HG03045 (cell line): ENCODE results near the gene IFI44L.
A peak's percentile ranks its signal among the peaks of the same experiment; 100 is the strongest.

Source experiments
- ATAC-seq: cut with Tn5 transposase; IDR thresholded peaks from one replicate; pipeline ENCODE4 v1.9.1; 2021; ENCODE audit warnings: mild to moderate bottlenecking, moderate library complexity; ENCODE audit not compliant: unreplicated experiment

Gene IFI44L

DNA sequence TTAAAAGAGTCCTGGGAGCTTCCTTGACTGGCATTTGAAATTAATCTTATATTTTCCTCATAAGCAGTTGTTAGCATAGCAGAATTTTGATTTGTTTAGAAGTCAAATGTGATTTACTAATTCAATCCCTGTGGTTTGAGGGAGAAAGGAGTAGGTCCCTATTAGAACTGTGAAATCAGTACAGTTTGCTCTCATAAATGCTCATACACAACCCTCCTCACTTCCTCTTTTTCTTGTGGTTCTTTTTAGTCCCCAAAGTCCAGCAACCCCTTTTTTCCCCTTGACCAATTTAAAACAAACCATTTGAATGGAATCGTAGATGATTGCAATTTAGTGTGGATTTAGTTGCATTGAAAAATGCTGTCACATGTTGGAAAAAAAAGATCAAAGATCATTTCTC, 20.2 kb downstream of the IFI44L start:
- peak; percentile 58 for ATAC-seq

GRCh38 chr1:78641558-78641957, 21.3 kb downstream of the IFI44L start:
- ATAC-seq: no peak

- ATAC-seq: no peak
Observed at GRCh38 chr1:78645723-78646122, 25.5 kb downstream of the IFI44L start.

DNA sequence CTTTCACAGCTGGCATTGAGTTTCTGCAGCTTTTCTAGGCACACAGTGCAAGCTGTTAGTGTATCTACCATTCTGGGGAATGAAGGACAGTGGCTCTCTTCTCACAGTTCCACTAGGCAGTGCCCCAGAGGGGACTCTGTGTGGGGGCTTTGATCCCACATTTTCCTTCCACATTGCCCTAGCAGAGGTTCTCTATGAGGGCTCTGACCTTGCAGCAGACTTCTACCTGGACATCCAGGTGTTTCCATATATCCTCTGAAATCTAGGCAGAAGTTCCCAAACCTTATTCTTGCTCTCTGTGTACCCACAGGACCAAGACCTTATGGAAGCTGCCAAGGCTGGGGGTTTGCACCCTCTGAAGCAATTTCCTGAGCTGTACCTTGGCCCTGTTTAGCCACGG, 27.0 kb downstream of the IFI44L start:
- no peak for ATAC-seq

GRCh38 chr1:78649628-78650027, 29.4 kb downstream of the IFI44L start, which contains the start of gene IFI44:
TSS of gene IFI44 (plus strand) at chr1:78649831. CDS start at chr1:78650196, 365 bp downstream.
- peak; percentile 79 for ATAC-seq

DNA sequence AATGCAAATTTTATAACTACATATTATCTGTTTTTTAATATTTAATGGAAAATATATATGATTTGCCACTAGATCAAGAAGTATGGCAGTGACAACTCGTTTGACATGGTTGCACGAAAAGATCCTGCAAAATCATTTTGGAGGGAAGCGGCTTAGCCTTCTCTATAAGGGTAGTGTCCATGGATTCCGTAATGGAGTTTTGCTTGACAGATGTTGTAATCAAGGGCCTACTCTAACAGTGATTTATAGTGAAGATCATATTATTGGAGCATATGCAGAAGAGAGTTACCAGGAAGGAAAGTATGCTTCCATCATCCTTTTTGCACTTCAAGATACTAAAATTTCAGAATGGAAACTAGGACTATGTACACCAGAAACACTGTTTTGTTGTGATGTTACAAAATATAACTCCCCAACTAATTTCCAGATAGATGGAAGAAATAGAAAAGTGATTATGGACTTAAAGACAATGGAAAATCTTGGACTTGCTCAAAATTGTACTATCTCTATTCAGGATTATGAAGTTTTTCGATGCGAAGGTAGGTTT, 29.9 kb downstream of the IFI44L start:
- no peak for ATAC-seq

DNA sequence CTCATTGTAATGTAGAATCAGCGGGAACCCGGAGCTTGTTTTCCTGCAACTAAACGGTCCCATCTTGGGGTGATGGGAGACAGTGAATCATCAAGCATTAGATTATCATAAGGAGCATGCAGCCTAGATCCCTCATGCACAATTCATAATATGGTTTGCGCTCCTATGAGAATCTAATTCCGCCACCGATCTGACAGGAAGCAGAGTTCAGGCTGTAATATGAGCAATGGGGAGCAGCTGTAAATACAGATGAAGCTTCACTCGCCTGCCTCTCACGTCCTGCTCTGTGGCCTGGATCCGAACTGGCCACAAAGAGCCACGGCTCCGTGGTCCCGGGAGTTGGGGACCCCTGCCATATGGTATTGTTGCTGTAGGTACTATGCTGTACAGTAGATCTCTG, 31.0 kb downstream of the IFI44L start:
- peak; percentile 34 for ATAC-seq

DNA sequence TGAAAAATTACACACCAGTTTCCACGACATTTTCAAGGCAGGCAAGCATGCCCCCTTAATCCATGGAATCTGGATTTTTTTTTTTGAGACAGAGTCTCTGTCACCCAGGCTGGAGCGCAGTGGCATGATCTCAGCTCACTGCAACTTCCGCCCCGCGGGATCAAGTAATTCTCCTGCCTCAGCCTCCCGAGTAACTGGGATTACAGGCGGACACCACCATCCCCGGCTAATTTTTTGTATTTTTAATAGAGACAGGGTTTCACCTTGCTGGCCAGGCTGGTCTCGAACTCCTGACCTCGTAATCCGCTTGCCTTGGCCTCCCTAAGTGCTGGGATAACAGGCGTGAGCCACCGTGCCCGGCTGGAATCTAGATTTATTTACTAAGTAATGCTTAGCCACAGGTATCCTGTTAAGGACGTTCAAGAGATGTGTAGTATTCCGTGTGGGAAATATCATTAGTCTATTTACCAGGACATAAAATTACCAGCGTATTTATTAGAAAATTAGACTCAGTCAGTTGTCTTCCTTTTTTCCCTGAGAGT, 31.8 kb downstream of the IFI44L start:
- ATAC-seq: no peak

GRCh38 chr1:78658901-78659300, 38.7 kb downstream of the IFI44L start:
- ATAC-seq: no peak

- no peak for ATAC-seq
Observed at GRCh38 chr1:78663923-78664322, 43.7 kb downstream of the IFI44L start.

DNA sequence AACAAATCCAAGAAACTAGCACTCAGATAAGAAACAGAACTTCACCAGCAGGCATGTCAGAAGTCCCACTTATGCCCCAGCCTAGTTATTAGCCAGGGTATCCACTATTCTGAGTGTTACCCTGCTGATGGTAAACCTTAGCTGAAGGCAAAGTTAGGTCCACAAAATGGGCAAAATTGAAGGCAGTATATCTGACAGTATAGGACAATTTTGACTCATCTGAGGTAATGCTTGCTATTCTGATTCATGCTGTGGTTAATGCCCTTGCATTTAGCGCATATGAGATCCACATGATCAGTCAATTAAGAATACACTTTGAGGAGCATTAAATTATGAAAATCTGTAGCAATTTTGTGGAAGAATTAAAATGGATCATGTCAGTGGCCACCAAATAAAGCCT, 44.5 kb downstream of the IFI44L start:
- no peak for ATAC-seq

GRCh38 chr1:78665809-78666208, 45.6 kb downstream of the IFI44L start:
- no peak for ATAC-seq

DNA sequence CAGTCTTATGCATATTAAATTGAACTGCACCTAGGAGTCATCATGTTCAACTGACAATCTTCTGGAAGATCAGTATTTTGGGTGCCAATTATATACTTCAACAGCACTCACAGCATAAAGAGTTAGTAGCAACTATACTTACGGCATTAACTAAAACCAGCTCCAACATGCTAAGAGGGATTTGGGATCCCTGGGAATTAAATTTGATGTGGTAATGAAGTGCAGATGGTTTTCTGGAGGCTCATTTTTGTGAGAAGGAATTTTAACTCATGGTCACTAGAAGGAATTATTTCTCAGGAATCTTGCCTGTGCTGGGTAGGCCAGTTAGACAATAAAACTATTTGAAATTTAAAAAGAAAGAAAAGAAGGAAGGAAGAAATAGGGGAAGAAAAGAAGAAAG, 47.7 kb downstream of the IFI44L start:
- ATAC-seq: no peak

GRCh38 chr1:78668427-78668826, 48.2 kb downstream of the IFI44L start:
- ATAC-seq: no peak

DNA sequence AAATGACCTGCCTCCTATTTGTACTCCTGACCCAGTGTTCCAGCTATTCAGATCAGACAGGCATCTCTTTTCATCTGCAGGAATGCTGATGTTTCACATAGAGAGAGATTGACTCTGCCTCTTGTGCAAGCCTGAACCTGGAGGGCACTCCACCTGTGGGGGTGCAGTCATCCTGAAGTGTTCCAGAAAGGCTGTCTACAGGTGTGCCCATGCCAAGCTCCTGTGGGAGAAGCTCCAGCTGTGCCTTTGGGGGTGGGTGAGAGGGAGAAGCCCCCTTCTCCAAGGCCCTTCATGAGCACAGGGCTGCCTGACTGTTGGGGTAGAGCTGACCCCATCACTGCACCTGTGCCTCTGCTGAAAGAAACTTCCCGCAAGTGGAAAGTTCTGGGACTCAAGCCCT, 52.2 kb downstream of the IFI44L start:
- ATAC-seq: no peak

- ATAC-seq: no peak
Observed at GRCh38 chr1:78673120-78673519, 52.9 kb downstream of the IFI44L start.

DNA sequence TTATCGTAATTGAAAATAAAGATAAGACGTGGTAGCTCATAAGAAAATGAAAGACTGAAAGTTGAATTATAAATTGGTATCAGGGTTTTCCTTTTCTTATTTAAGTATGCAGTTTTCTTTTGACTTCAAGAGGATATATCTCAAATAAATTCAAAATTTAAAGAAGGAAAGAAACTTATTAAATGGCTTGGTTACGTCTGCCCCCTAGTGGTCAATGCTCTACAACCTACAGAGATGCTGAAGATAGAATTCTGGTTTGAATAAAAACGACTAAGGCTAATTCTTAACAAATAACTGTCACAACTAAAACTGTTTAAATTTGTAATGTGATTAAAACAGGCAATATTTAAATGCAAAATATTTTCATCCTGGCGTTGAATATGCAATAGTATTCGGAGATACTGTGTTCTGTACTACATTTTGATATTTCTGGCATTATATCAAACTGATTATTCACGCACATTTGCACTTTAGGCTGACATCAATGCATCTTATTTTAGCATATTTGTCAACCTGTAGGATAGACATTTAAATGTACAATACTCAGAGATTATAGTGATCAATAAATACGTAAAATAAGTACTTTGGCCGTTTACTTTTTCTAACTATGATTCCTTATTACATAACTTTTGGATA, 56.2 kb downstream of the IFI44L start:
- ATAC-seq: no peak

DNA sequence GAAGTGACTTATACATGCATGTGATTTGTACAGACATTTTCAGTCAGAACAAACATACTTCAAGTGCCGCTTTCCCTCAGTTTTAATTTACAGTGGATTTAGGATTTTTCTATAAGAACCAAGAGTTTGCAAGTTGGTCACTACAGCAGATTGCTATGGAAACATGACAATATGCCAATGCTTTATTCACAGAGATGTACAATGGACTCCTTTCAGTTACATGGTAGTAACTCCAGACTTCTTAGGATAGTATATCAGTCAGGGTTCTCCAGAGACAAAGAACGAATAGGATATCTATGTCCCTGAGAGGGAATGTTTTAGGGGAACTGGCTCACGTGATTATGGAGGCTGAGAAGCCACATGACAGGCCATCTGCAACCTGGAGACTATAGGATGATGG, 56.7 kb downstream of the IFI44L start:
- no peak for ATAC-seq

- no peak for ATAC-seq
Observed at GRCh38 chr1:78677788-78678187, 57.5 kb downstream of the IFI44L start.

- ATAC-seq: peak; percentile 84
Observed at GRCh38 chr1:78678324-78678723, 58.1 kb downstream of the IFI44L start.

DNA sequence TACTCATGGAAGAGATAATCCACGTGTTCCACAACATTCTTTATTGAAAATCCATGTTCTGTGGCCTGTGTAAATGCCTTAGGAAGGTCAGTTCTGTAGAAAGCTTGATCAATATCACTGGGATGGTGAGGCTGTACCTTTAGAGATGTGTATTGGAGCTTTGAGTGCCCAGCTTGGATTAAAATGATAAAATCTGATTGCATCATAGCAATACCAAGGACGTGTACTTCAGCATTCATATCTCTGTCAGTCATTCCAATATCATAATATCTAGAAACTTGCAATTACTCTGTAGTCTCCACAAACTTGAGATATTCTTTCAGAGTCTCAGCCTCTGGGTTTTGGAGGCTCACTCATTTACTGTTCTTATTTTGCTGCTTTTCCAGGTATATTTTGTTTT, 61.0 kb downstream of the IFI44L start:
- no peak for ATAC-seq

GRCh38 chr1:78682496-78682895, 62.2 kb downstream of the IFI44L start:
- ATAC-seq: no peak

DNA sequence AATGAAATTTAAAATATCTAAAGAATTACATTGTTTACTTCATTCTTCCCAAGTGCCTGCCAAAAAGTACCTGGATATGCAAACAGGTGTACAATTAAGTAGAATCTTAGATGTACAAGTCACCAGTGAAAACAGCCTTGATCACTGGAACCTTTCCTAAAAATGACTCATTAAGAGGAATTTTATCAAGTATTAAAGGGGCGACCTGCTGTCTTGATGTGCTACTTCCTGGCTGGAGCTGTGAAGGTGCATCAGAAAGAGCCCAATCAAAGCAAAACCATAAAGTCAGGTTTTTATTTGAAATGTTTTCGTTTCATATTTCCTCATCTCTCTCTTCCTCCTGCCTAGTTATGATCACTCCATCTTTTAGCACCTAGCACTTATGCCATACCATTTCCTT, 62.8 kb downstream of the IFI44L start:
- ATAC-seq: no peak
